K562 (cell line): ENCODE measurements around the gene OBP2A. TPM values are rescaled to one million over a fixed set of nuclear protein-coding genes. Genes with fewer than 3 reads are reported as not detected.
A peak's percentile ranks its signal among the peaks of the same experiment; 100 is the strongest.

Source experiments
- BRD9 ChIP-seq: fragments of 450-650 bp; IDR thresholded peaks from 2 replicates; pipeline ENCODE4 v1.6.1; 2018; ENCODE audit warnings: low read depth; ENCODE audit not compliant: partially characterized antibody
- CXXC5 ChIP-seq: fragments of 250-450 bp; sonication (Bioruptor Pico); IDR thresholded peaks from 2 replicates; pipeline ENCODE4 v1.8.0; 2022; ENCODE audit warnings: inconsistent platforms, mild to moderate bottlenecking, moderate library complexity
- ESRRA ChIP-seq: fragments of 450-650 bp; IDR thresholded peaks from 2 replicates; pipeline ENCODE4 v1.6.1; 2014; ENCODE audit warnings: low read depth, mild to moderate bottlenecking, moderate library complexity, borderline replicate concordance
- FIP1L1 ChIP-seq: fragments of 200-400 bp; formaldehyde crosslinking; IDR thresholded peaks from 2 replicates; pipeline ENCODE4 v1.6.1; 2018; ENCODE audit warnings: mild to moderate bottlenecking, low read depth, low read length; ENCODE audit not compliant: poor library complexity, severe bottlenecking
- HDAC3 ChIP-seq: fragments of 450-650 bp; IDR thresholded peaks from 2 replicates; pipeline ENCODE4 v1.6.1; 2018; ENCODE audit warnings: borderline replicate concordance, mild to moderate bottlenecking, moderate library complexity; ENCODE audit not compliant: partially characterized antibody
- KHSRP ChIP-seq: fragments of 450-650 bp; IDR thresholded peaks from 2 replicates; pipeline ENCODE4 v1.6.1; 2017
- KLF1 ChIP-seq: fragments of 450-650 bp; IDR thresholded peaks from 2 replicates; pipeline ENCODE4 v1.6.1; 2016; ENCODE audit warnings: missing genetic modification characterization, missing compliant biosample characterization
- PYGO2 ChIP-seq: fragments of 450-650 bp; IDR thresholded peaks from 2 replicates; pipeline ENCODE4 v1.6.1; 2016; ENCODE audit warnings: mild to moderate bottlenecking, missing genetic modification characterization, moderate library complexity, missing compliant biosample characterization
- RAD21 ChIP-seq, 2 experiments: fragments of 250-450 bp in 1 of 2; fragments of 450-650 bp in 1 of 2; sonication (Bioruptor Pico) in 1 of 2; formaldehyde crosslinking in 1 of 2; IDR thresholded peaks in 1 of 2; conservative IDR thresholded peaks in 1 of 2; 2 replicates each; pipeline versions ENCODE4 v1.4.0 to v1.8.0; 2020 to 2022; ENCODE audit warnings: mild to moderate bottlenecking in 2 of 2, moderate library complexity in 1 of 2
- RNF2 ChIP-seq: sonication (generic); IDR thresholded peaks from 2 replicates; pipeline ENCODE4 v1.6.1; 2016
- SETDB1 ChIP-seq: IDR thresholded peaks from one replicate; pipeline ENCODE4 v1.6.1; 2012; ENCODE audit warnings: low read length, control low read depth, inconsistent platforms
- SFPQ ChIP-seq: fragments of 200-400 bp; formaldehyde crosslinking; IDR thresholded peaks from 2 replicates; pipeline ENCODE4 v1.6.1; 2017; ENCODE audit warnings: mild to moderate bottlenecking, low read depth, low read length, moderate library complexity
- TOE1 ChIP-seq, 2 experiments: fragments of 450-650 bp in 1 of 2; sonication (generic) in 1 of 2; formaldehyde crosslinking in 1 of 2; IDR thresholded peaks; 2 replicates each; pipeline versions ENCODE4 v1.7.1 to v1.8.0; 2016 to 2022; ENCODE audit warnings: borderline replicate concordance in 2 of 2, mild to moderate bottlenecking in 2 of 2, antibody characterized with exemption in 1 of 2, inconsistent platforms in 1 of 2, low read depth in 1 of 2, missing genetic modification reagents in 1 of 2, moderate library complexity in 1 of 2
- VEZF1 ChIP-seq: fragments of 200-800 bp; sonication (Bioruptor generic); IDR thresholded peaks from 2 replicates; pipeline ENCODE4 v1.6.1; 2017; ENCODE audit warnings: missing genetic modification characterization, missing compliant biosample characterization
- ZBED1 ChIP-seq: IDR thresholded peaks from 2 replicates; pipeline ENCODE4 v1.6.1; 2014
- ZBTB34 ChIP-seq: fragments of 250-450 bp; sonication (Bioruptor Pico); IDR thresholded peaks from 2 replicates; pipeline ENCODE4 v1.8.0; 2021; ENCODE audit warnings: mild to moderate bottlenecking, moderate library complexity
- ZBTB5 ChIP-seq: fragments of 450-650 bp; IDR thresholded peaks from 2 replicates; pipeline ENCODE4 v1.6.1; 2017; ENCODE audit warnings: antibody characterized with exemption
- ZNF551 ChIP-seq: fragments of 250-450 bp; sonication (Bioruptor Pico); IDR thresholded peaks from 2 replicates; pipeline ENCODE4 v1.5.0; 2021; ENCODE audit warnings: mild to moderate bottlenecking, moderate library complexity
- polyA plus RNA-seq, 8 experiments: library from polyadenylated mRNA; depleted of rRNA in 4 of 8; stranded (reverse) in 5 of 8; unstranded in 3 of 8; fragments of >200 nt; fragmentation: Nextera tagmentation in 2 of 8; fragmentation: Illumina TruSeq in 1 of 8; extraction: Ambion mirVana in 2 of 8; extraction: Trizol in 1 of 8; gene quantifications; 2 replicates each; pipeline versions ENCODE4 v1.2.1 to v1.2.3, GENCODE V29; 2011 to 2014; ENCODE audit warnings: inconsistent platforms in 1 of 8, missing spikeins in 1 of 8
- total RNA-seq, 7 experiments: library from RNA; depleted of rRNA in 6 of 7; stranded (reverse); fragments of >200 nt in 6 of 7; fragmentation: Illumina TruSeq in 2 of 7; extraction: Trizol in 2 of 7; gene quantifications; 2 replicates each; pipeline versions ENCODE4 v1.2.1 to v1.2.3, GENCODE V29; 2011 to 2021; ENCODE audit warnings: low replicate concordance in 1 of 7
- TF ChIP-seq, protein P1 (sequence below): sonication (generic); formaldehyde crosslinking; IDR thresholded peaks from 2 replicates; pipeline ENCODE4 v1.9.0; 2022; ENCODE audit warnings: mild to moderate bottlenecking, missing genetic modification reagents

OBP2A gene
- total and polyA plus RNA-seq, 9 of the 15 experiments (the other 6 are each of a cell fraction or from before 2014, with no cell fraction given): not detected

GRCh38 chr9:135506327-135507103 is 39.4 kb upstream of the OBP2A start (continued):
- TF ChIP-seq SFPQ: no peak
- no peak for TF ChIP-seq SETDB1
- TF ChIP-seq RNF2: peak; percentile 90; the same call in 1 of the 2 replicates
- TF ChIP-seq KHSRP: no peak
- TF ChIP-seq ESRRA: peak; percentile 53; the same call in 1 of the 2 replicates
- TF ChIP-seq PYGO2 (tag): no peak
- peak; percentile 37; the same call in 1 of the 2 replicates for TF ChIP-seq CXXC5 (CRISPR knock-in tag)
- TF ChIP-seq, protein P1, sequence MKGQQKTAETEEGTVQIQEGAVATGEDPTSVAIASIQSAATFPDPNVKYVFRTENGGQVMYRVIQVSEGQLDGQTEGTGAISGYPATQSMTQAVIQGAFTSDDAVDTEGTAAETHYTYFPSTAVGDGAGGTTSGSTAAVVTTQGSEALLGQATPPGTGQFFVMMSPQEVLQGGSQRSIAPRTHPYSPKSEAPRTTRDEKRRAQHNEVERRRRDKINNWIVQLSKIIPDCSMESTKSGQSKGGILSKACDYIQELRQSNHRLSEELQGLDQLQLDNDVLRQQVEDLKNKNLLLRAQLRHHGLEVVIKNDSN (CRISPR knock-in tag): no peak
- TF ChIP-seq RAD21 (CRISPR knock-in tag; conservative IDR thresholded peaks at IDR 0.05 in 1 of 2, IDR thresholded peaks at IDR 0.05 in 1 of 2): 0 out of 4 replicates have a peak, but pooled peaks of 1 of the 2 experiments have one; percentile 23
- TF ChIP-seq ZBTB5: no peak
- TF ChIP-seq ZNF551 (CRISPR knock-in tag): no peak
- peak; percentile 20 for TF ChIP-seq FIP1L1
- 0 out of 2 replicates have a peak, but pooled peaks have one; percentile 31 for TF ChIP-seq TOE1 (IDR thresholded peaks at IDR 0.05; ENCODE audit: borderline replicate concordance)
- TF ChIP-seq TOE1 (CRISPR knock-in tag; IDR thresholded peaks at IDR 0.05; ENCODE audit: borderline replicate concordance, low read depth): no peak
- no peak for TF ChIP-seq ZBED1
- TF ChIP-seq VEZF1: peak; percentile 92
- TF ChIP-seq BRD9: no peak
- no peak for TF ChIP-seq ZBTB34 (CRISPR knock-in tag)
- no peak for TF ChIP-seq HDAC3
- TF ChIP-seq KLF1: no peak
